HG02610 (cell line): Measurements from ENCODE around the gene TIGIT.
"Not testable (repeated sequence)": the region's sequence is repeated elsewhere in the genome, so short reads cannot be mapped to it uniquely, and the experiment has no call there.

ENCODE experiments used
- ATAC-seq: cut with Tn5 transposase; IDR thresholded peaks from one replicate; pipeline ENCODE4 v1.9.1; 2021; ENCODE audit warnings: mild to moderate bottlenecking, moderate library complexity; ENCODE audit not compliant: unreplicated experiment

TIGIT gene

GRCh38 chr3:114293838-114294535 is at the start of gene TIGIT:
TIGIT (plus strand) TSS chr3:114294028; CDS start chr3:114294062, 34 bp downstream.
- ATAC-seq = no peak

- ATAC-seq = no peak
Observed at GRCh38 chr3:114252954-114253353, 40.9 kb upstream of the TIGIT start.

- ATAC-seq = no peak
Observed at GRCh38 chr3:114253505-114253904, 40.3 kb upstream of the TIGIT start.

GRCh38 chr3:114259566-114259965 is 34.3 kb upstream of the TIGIT start:
- ATAC-seq = no peak

GRCh38 chr3:114260152-114260551 is 33.7 kb upstream of the TIGIT start:
- ATAC-seq = no peak

- no peak for ATAC-seq
Observed at GRCh38 chr3:114270019-114270418, 23.8 kb upstream of the TIGIT start.

GRCh38 chr3:114272271-114272670 is 21.6 kb upstream of the TIGIT start:
- no peak for ATAC-seq

GRCh38 chr3:114274929-114275328 is 18.9 kb upstream of the TIGIT start:
- no peak for ATAC-seq

- not testable (repeated sequence) for ATAC-seq
Observed at GRCh38 chr3:114276856-114277255, 17.0 kb upstream of the TIGIT start.

- no peak for ATAC-seq
Observed at GRCh38 chr3:114284644-114285043, 9.2 kb upstream of the TIGIT start.

- ATAC-seq = no peak
Observed at GRCh38 chr3:114285648-114286230, 8.1 kb upstream of the TIGIT start.

GRCh38 chr3:114286266-114286665 is 7.6 kb upstream of the TIGIT start:
- no peak for ATAC-seq

- ATAC-seq = peak; percentile 90
Observed at GRCh38 chr3:114290911-114291901, 2.6 kb upstream of the TIGIT start.

- ATAC-seq = no peak
Observed at GRCh38 chr3:114294940-114295480, 1.2 kb downstream of the TIGIT start.

GRCh38 chr3:114295946-114296345 is 2.1 kb downstream of the TIGIT start:
- no peak for ATAC-seq

- no peak for ATAC-seq
Observed at GRCh38 chr3:114299421-114299820, 5.6 kb downstream of the TIGIT start.

- ATAC-seq = peak; percentile 35
Observed at GRCh38 chr3:114299941-114300624, 6.3 kb downstream of the TIGIT start.

- ATAC-seq = peak; percentile 66
Observed at GRCh38 chr3:114307222-114307830, 13.5 kb downstream of the TIGIT start.

- ATAC-seq = no peak
Observed at GRCh38 chr3:114307832-114308231, 14.0 kb downstream of the TIGIT start.

- peak; percentile 14 for ATAC-seq
Observed at GRCh38 chr3:114308377-114308776, 14.5 kb downstream of the TIGIT start.
